Fibroblast of lung (primary cell): Measurements from ENCODE around the gene SLC22A1.

Experiments
- CTCF ChIP-seq, 2 donors: IDR thresholded peaks in 1 of 2; conservative IDR thresholded peaks in 1 of 2; 1 replicate in 1 of 2; 2 replicates in 1 of 2; pipeline ENCODE4 v1.5.1; 2011 to 2012; ENCODE audit warnings: low read length in 2 of 2, control low read depth in 1 of 2, inconsistent platforms in 1 of 2, low read depth in 1 of 2, mild to moderate bottlenecking in 1 of 2
- EZH2 ChIP-seq: IDR thresholded peaks from 2 replicates; pipeline ENCODE4 v1.5.1; 2012; ENCODE audit warnings: low read length, control low read depth, mild to moderate bottlenecking; ENCODE audit errors: missing control alignments

GRCh38 chr6:160108077-160108476, 13.5 kb upstream of the SLC22A1 start:
- TF ChIP-seq CTCF (conservative IDR thresholded peaks at IDR 0.05 in 1 of 2, IDR thresholded peaks at IDR 0.05 in 1 of 2; ENCODE audit: low read depth in 1 of 2, low read length in 2 of 2): no peak
- no peak for TF ChIP-seq EZH2
